HEK293 (cell line): ENCODE results near the gene PCDHA7.
"Not testable (repeated sequence)": the region's sequence is repeated elsewhere in the genome, so short reads cannot be mapped to it uniquely, and the experiment has no call there.

Source experiments
- GLIS1 ChIP-seq: fragments of 450-650 bp; formaldehyde crosslinking; IDR thresholded peaks from 2 replicates; pipeline ENCODE4 v1.5.1; 2016; ENCODE audit warnings: missing biosample characterization, missing genetic modification characterization
- KLF10 ChIP-seq: fragments of 450-650 bp; IDR thresholded peaks from 2 replicates; pipeline ENCODE4 v1.5.1; 2018; ENCODE audit warnings: missing biosample characterization, mild to moderate bottlenecking, missing genetic modification characterization
- SP3 ChIP-seq: fragments of 450-650 bp; formaldehyde crosslinking; IDR thresholded peaks from 2 replicates; pipeline ENCODE4 v1.5.1; 2016; ENCODE audit warnings: missing biosample characterization, missing genetic modification characterization
- ZBTB1 ChIP-seq: fragments of 450-650 bp; formaldehyde crosslinking; IDR thresholded peaks from 2 replicates; pipeline ENCODE4 v1.5.1; 2016; ENCODE audit warnings: missing biosample characterization, missing genetic modification characterization
- ZFP37 ChIP-seq: fragments of 450-650 bp; formaldehyde crosslinking; IDR thresholded peaks from 2 replicates; pipeline ENCODE4 v1.5.1; 2016; ENCODE audit warnings: missing biosample characterization, missing genetic modification characterization
- ZNF174 ChIP-seq: fragments of 450-650 bp; formaldehyde crosslinking; IDR thresholded peaks from 2 replicates; pipeline ENCODE4 v1.5.0; 2017; ENCODE audit warnings: missing biosample characterization, mild to moderate bottlenecking, missing genetic modification characterization
- ZNF664 ChIP-seq: fragments of 450-650 bp; formaldehyde crosslinking; IDR thresholded peaks from 2 replicates; pipeline ENCODE4 v1.5.1; 2016; ENCODE audit warnings: missing biosample characterization, missing genetic modification characterization
- TF ChIP-seq, protein P1 (sequence below): fragments of 450-650 bp; formaldehyde crosslinking; IDR thresholded peaks from 2 replicates; pipeline ENCODE4 v1.5.1; 2016; ENCODE audit warnings: missing biosample characterization, missing genetic modification characterization
- TF ChIP-seq, protein P2 (sequence below): fragments of 450-650 bp; formaldehyde crosslinking; conservative IDR thresholded peaks from 2 replicates; pipeline ENCODE4 v1.5.1; 2016; ENCODE audit warnings: low read depth, missing biosample characterization, missing genetic modification characterization
- TF ChIP-seq, protein P3 (sequence below): fragments of 450-650 bp; formaldehyde crosslinking; IDR thresholded peaks from 2 replicates; pipeline ENCODE4 v1.5.1; 2016; ENCODE audit warnings: missing biosample characterization, missing genetic modification characterization, low read depth

DNA sequence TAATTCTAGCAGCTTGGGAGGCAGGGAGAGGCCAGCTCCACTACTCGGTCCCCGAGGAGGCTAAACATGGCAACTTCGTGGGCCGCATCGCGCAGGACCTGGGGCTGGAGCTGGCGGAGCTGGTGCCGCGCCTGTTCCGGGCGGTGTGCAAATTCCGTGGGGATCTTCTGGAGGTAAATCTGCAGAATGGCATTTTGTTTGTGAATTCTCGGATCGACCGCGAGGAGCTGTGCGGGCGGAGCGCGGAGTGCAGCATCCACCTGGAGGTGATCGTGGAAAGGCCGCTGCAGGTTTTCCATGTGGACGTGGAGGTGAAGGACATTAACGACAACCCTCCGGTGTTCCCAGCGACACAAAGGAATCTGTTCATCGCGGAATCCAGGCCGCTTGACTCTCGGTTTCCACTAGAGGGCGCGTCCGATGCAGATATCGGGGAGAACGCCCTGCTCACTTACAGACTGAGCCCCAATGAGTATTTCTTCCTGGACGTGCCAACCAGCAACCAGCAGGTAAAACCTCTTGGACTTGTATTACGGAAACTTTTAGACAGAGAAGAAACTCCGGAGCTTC is 455 bp downstream of the PCDHA7 start:
- TF ChIP-seq, protein P1, sequence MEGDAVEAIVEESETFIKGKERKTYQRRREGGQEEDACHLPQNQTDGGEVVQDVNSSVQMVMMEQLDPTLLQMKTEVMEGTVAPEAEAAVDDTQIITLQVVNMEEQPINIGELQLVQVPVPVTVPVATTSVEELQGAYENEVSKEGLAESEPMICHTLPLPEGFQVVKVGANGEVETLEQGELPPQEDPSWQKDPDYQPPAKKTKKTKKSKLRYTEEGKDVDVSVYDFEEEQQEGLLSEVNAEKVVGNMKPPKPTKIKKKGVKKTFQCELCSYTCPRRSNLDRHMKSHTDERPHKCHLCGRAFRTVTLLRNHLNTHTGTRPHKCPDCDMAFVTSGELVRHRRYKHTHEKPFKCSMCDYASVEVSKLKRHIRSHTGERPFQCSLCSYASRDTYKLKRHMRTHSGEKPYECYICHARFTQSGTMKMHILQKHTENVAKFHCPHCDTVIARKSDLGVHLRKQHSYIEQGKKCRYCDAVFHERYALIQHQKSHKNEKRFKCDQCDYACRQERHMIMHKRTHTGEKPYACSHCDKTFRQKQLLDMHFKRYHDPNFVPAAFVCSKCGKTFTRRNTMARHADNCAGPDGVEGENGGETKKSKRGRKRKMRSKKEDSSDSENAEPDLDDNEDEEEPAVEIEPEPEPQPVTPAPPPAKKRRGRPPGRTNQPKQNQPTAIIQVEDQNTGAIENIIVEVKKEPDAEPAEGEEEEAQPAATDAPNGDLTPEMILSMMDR (tag by site-specific recombination): not testable (repeated sequence)
- TF ChIP-seq ZNF174; ZNF664 (tag by site-specific recombination); GLIS1; ZFP37; SP3; ZBTB1; KLF10 (tag by site-specific recombination): not testable (repeated sequence)
- TF ChIP-seq, protein P2, sequence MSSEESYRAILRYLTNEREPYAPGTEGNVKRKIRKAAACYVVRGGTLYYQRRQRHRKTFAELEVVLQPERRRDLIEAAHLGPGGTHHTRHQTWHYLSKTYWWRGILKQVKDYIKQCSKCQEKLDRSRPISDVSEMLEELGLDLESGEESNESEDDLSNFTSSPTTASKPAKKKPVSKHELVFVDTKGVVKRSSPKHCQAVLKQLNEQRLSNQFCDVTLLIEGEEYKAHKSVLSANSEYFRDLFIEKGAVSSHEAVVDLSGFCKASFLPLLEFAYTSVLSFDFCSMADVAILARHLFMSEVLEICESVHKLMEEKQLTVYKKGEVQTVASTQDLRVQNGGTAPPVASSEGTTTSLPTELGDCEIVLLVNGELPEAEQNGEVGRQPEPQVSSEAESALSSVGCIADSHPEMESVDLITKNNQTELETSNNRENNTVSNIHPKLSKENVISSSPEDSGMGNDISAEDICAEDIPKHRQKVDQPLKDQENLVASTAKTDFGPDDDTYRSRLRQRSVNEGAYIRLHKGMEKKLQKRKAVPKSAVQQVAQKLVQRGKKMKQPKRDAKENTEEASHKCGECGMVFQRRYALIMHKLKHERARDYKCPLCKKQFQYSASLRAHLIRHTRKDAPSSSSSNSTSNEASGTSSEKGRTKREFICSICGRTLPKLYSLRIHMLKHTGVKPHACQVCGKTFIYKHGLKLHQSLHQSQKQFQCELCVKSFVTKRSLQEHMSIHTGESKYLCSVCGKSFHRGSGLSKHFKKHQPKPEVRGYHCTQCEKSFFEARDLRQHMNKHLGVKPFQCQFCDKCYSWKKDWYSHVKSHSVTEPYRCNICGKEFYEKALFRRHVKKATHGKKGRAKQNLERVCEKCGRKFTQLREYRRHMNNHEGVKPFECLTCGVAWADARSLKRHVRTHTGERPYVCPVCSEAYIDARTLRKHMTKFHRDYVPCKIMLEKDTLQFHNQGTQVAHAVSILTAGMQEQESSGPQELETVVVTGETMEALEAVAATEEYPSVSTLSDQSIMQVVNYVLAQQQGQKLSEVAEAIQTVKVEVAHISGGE: not testable (repeated sequence)
- TF ChIP-seq, protein P3, sequence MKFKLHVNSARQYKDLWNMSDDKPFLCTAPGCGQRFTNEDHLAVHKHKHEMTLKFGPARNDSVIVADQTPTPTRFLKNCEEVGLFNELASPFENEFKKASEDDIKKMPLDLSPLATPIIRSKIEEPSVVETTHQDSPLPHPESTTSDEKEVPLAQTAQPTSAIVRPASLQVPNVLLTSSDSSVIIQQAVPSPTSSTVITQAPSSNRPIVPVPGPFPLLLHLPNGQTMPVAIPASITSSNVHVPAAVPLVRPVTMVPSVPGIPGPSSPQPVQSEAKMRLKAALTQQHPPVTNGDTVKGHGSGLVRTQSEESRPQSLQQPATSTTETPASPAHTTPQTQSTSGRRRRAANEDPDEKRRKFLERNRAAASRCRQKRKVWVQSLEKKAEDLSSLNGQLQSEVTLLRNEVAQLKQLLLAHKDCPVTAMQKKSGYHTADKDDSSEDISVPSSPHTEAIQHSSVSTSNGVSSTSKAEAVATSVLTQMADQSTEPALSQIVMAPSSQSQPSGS (tag by site-specific recombination): not testable (repeated sequence)
